Gastrocnemius medialis (tissue), 4 donors: Measurements from ENCODE around the gene MEGF6. TPM values are rescaled to one million over a fixed set of nuclear protein-coding genes. Genes with fewer than 3 reads are reported as not detected.

Source experiments
- ATAC-seq, 2 donors: fragments of 150-250 bp; one replicate each; pipeline ENCODE4 v1.9.1; 2016
- DNase-seq, 2 donors: peaks; one replicate each; pipeline ENCODE4 v3.0.0-alpha.2; 2019
- H3K27ac ChIP-seq, 4 donors: fragments of 200-600 bp; sonication (generic); 1 replicate in 1 of 4; 2 replicates in 3 of 4; pipeline ENCODE4 v1.5.1; 2016 to 2018; ENCODE audit warnings: mild to moderate bottlenecking in 2 of 4, moderate library complexity in 1 of 4
- H3K27me3 ChIP-seq, 3 donors: fragments of 200-600 bp; sonication (generic) in 2 of 3; 1 replicate in 1 of 3; 2 replicates in 2 of 3; pipeline versions ENCODE4 v1.5.1 to v1.6.0; 2016 to 2019; ENCODE audit warnings: mild to moderate bottlenecking in 1 of 3, moderate library complexity in 1 of 3
- H3K36me3 ChIP-seq, 2 donors: fragments of 200-600 bp; sonication (generic) in 1 of 2; one replicate each; pipeline ENCODE4 v1.5.1; 2017 to 2018
- H3K4me1 ChIP-seq, 2 donors: fragments of 200-600 bp; sonication (generic) in 1 of 2; one replicate each; pipeline ENCODE4 v1.5.1; 2016 to 2017; ENCODE audit warnings: mild to moderate bottlenecking in 2 of 2
- H3K4me3 ChIP-seq, 4 donors: fragments of 200-600 bp; sonication (generic) in 3 of 4; 1 replicate in 1 of 4; 2 replicates in 3 of 4; pipeline ENCODE4 v1.5.1; 2016 to 2019; ENCODE audit warnings: mild to moderate bottlenecking in 2 of 4
- H3K9me3 ChIP-seq, 3 donors: fragments of 200-600 bp; sonication (generic) in 2 of 3; 1 replicate in 1 of 3; 2 replicates in 2 of 3; pipeline ENCODE4 v1.5.1; 2016 to 2019
- CTCF ChIP-seq, 5 experiments: fragments of 450-650 bp in 3 of 5; fragments of 200-600 bp in 2 of 5; sonication (generic) in 2 of 5; IDR thresholded peaks in 4 of 5; conservative IDR thresholded peaks in 1 of 5; 1 replicate in 4 of 5; 2 replicates in 1 of 5; pipeline ENCODE4 v1.5.1; 2016 to 2019; ENCODE audit warnings: antibody characterized with exemption in 5 of 5, mild to moderate bottlenecking in 3 of 5, moderate library complexity in 3 of 5
- POLR2A ChIP-seq, 2 donors: fragments of 450-650 bp; IDR thresholded peaks; one replicate each; pipeline ENCODE4 v1.6.1; 2017; ENCODE audit warnings: antibody characterized with exemption in 2 of 2, mild to moderate bottlenecking in 2 of 2, moderate library complexity in 2 of 2
- in situ Hi-C, 4 donors: fragments of 200-750 bp; cut with MboI; loops; one replicate each; pipeline versions ENCODE4 v1.15.0 to v1.8.0; 2017; ENCODE audit warnings: low sequenced_read_pairs in 4 of 4
- intact Hi-C: fragments of 100-400 bp; cut with DNase I; formaldehyde crosslinking; loops from one replicate; pipeline ENCODE4 v1.15.1; 2023; ENCODE audit warnings: low total_unique reads
- total RNA-seq, 4 donors: library from RNA; depleted of rRNA; stranded (reverse); fragments of >200 nt; gene quantifications; one replicate each; pipeline versions ENCODE4 v1.1.0 to v1.2.3, GENCODE V29; 2016

MEGF6 gene
- total RNA-seq, 4 donors from 2014 or later = 1.9 to 5.7 (median 4.9) TPM

- no peak overlapping the region for H3K4me3 ChIP-seq
- no peaks in the 10 kb centered on the region for H3K9me3 ChIP-seq
- intact Hi-C loops = no loop called here
- DNase-seq (no peak), ATAC-seq (no peak)
- H3K27me3 ChIP-seq = peaks cover 2 to 38% (median 7%) of the 10 kb centered on the region in 3 donors
- TF ChIP-seq CTCF (IDR thresholded peaks at IDR 0.05 in 4 of 5, conservative IDR thresholded peaks at IDR 0.05 in 1 of 5) (no peak), POLR2A (IDR thresholded peaks at IDR 0.05) (no peak)
- H3K36me3 ChIP-seq = no peaks in the 10 kb centered on the region
- H3K27ac ChIP-seq = no peak overlapping the region
- in situ Hi-C loops = no loop called here
- peaks cover 0 to 1% of the 10 kb centered on the region in 2 donors for H3K4me1 ChIP-seq
Measured at GRCh38 chr1:3604997-3605823, 6.1 kb downstream of the MEGF6 start.

GRCh38 chr1:3604468-3604974, 6.8 kb downstream of the MEGF6 start:
- H3K36me3 ChIP-seq = no peaks in the 10 kb centered on the region
- H3K9me3 ChIP-seq = no peaks in the 10 kb centered on the region
- H3K4me3 ChIP-seq = no peak overlapping the region
- peaks cover 0 to 31% (median 0%) of the 10 kb centered on the region in 3 donors for H3K27me3 ChIP-seq
- intact Hi-C loops = no loop called here
- in situ Hi-C loops = no loop called here
- no peak overlapping the region for H3K27ac ChIP-seq
- peaks cover 0 to 4% of the 10 kb centered on the region in 2 donors for H3K4me1 ChIP-seq
- TF ChIP-seq POLR2A (IDR thresholded peaks at IDR 0.05) (no peak), CTCF (IDR thresholded peaks at IDR 0.05 in 4 of 5, conservative IDR thresholded peaks at IDR 0.05 in 1 of 5) (no peak)
- ATAC-seq (no peak), DNase-seq (no peak)

GRCh38 chr1:3603571-3604467, 7.5 kb downstream of the MEGF6 start:
- H3K27me3 ChIP-seq = peaks cover 0 to 24% (median 0%) of the 10 kb centered on the region in 3 donors
- no peak overlapping the region for H3K4me3 ChIP-seq
- no peaks in the 10 kb centered on the region for H3K9me3 ChIP-seq
- ATAC-seq (no peak), DNase-seq (no peak)
- intact Hi-C loops (no loop called here), in situ Hi-C loops (no loop called here)
- H3K36me3 ChIP-seq = no peaks in the 10 kb centered on the region
- peaks cover 0 to 11% of the 10 kb centered on the region in 2 donors for H3K4me1 ChIP-seq
- TF ChIP-seq CTCF (IDR thresholded peaks at IDR 0.05 in 4 of 5, conservative IDR thresholded peaks at IDR 0.05 in 1 of 5) = no peak
- no peak for TF ChIP-seq POLR2A (IDR thresholded peaks at IDR 0.05)
- no peak overlapping the region for H3K27ac ChIP-seq

GRCh38 chr1:3603156-3603555, 8.2 kb downstream of the MEGF6 start:
- Histone ChIP-seq H3K27me3 (peaks cover 0 to 17% (median 0%) of the 10 kb centered on the region in 3 donors), H3K27ac (no peak overlapping the region), H3K4me1 (peaks cover 4 to 18% of the 10 kb centered on the region in 2 donors), H3K4me3 (no peak overlapping the region), H3K9me3 (no peaks in the 10 kb centered on the region), H3K36me3 (no peaks in the 10 kb centered on the region)
- TF ChIP-seq POLR2A (IDR thresholded peaks at IDR 0.05) (no peak), CTCF (IDR thresholded peaks at IDR 0.05 in 4 of 5, conservative IDR thresholded peaks at IDR 0.05 in 1 of 5) (no peak)
- in situ Hi-C loops (no loop called here), intact Hi-C loops (no loop called here)
- DNase-seq (no peak), ATAC-seq (no peak)
